Pancreas (tissue), 10 donors: ENCODE data around the gene SNRPA. TPM values are rescaled to one million over a fixed set of nuclear protein-coding genes. Genes with fewer than 3 reads are reported as not detected.
"Not testable (repeated sequence)": the region's sequence is repeated elsewhere in the genome, so short reads cannot be mapped to it uniquely, and the experiment has no call there.

Source experiments
- ATAC-seq, 4 donors: fragments of 200-7000 bp; cut with Tn5 transposase; one replicate each; pipeline versions ENCODE4 v1.8.0 to v1.9.1; 2020; ENCODE audit warnings: mild to moderate bottlenecking in 4 of 4, moderate library complexity in 4 of 4
- DNase-seq, 6 donors: peaks; one replicate each; pipeline ENCODE4 v3.0.0-alpha.2; 2020
- FAIRE-seq: peaks from 2 replicates; lab custom pipeline; 2012; peaks lifted over from hg19 to GRCh38; lab: Jason Lieb, UNC
- H3K27ac ChIP-seq, 4 donors: fragments of 200-600 bp; sonication (generic); 1 replicate in 3 of 4; 2 replicates in 1 of 4; pipeline versions ENCODE4 v1.5.0 to v1.8.0; 2020
- H3K27me3 ChIP-seq, 4 donors: fragments of 200-600 bp; one replicate each; pipeline ENCODE4 v1.8.0; 2021
- H3K36me3 ChIP-seq, 3 donors: fragments of 200-600 bp; sonication (generic) in 1 of 3; one replicate each; pipeline versions ENCODE4 v1.5.0 to v1.8.0; 2020 to 2021
- H3K4me1 ChIP-seq, 3 donors: fragments of 200-600 bp; one replicate each; pipeline ENCODE4 v1.8.0; 2021
- H3K4me3 ChIP-seq, 4 donors: fragments of 200-600 bp; sonication (generic) in 2 of 4; one replicate each; pipeline versions ENCODE4 v1.5.0 to v1.8.0; 2020 to 2021
- H3K9me3 ChIP-seq, 4 donors: fragments of 200-600 bp; one replicate each; pipeline ENCODE4 v1.8.0; 2021
- CTCF ChIP-seq, 4 donors: fragments of 200-600 bp; sonication (generic) in 3 of 4; IDR thresholded peaks; one replicate each; pipeline versions ENCODE4 v1.5.0 to v1.8.0; 2021; ENCODE audit warnings: antibody characterized with exemption in 4 of 4
- WGBS, 2 donors: extraction: QIAGEN DNeasy Blood & Tissue Kit; methylation state at CpG; one replicate each; pipeline ENCODE4 v1.1.7; 2013; 5-methylcytosine and 5-hydroxymethylcytosine counted together
- intact Hi-C, 3 donors: fragments of 100-400 bp; cut with DNase I; formaldehyde crosslinking; loops; one replicate each; pipeline versions ENCODE4 v1.11.1 to v1.14.2; 2022
- polyA plus RNA-seq, 2 donors: library from polyadenylated mRNA; stranded (reverse); fragments of 200-250 nt; gene quantifications; one replicate each; pipeline ENCODE4 v1.2.3, GENCODE V29; 2013
- total RNA-seq, 6 donors: library from RNA; stranded (reverse); fragmentation: NEBNext Ultra II Directional in 4 of 6; extraction: Animal tissue kit (Norgen Biotek cat#: 25700) in 4 of 6; gene quantifications; one replicate each; pipeline versions ENCODE4 v1.2.1 to v1.2.4, GENCODE V29; 2021 to 2023
- donor health status: healthy with polysubstance abuse.
- donor health status: DM: no; HTN: no; CAD: no; lungs with moderate emphysema.
- donor health status: DM: no; HTN: no; CAD: no.
- donor health status: control.
- donor health status: control.
- donor health status: Bipolar disorder and iron deficiency.
- donor health status: DM: yes; HTN: yes; CAD: no.
- donor health status: DM: no; HTN: no; CAD: no.
- donor health status: DM: no; HTN: no; CAD: no.
- donor health status: DM: yes; HTN: yes; CAD: no.

Gene SNRPA
- total and polyA plus RNA-seq, 8 donors = 18.9 to 33.0 (median 26.3) TPM

- FAIRE-seq (no peak), ATAC-seq (no peak), DNase-seq (no peak)
- no peak overlapping the region for H3K27ac ChIP-seq
- H3K4me3 ChIP-seq = no peak overlapping the region
- no peaks in the 10 kb centered on the region for H3K36me3 ChIP-seq
- H3K27me3 ChIP-seq = no peaks in the 10 kb centered on the region
- TF ChIP-seq CTCF (IDR thresholded peaks at IDR 0.05) = no peak
- no peaks in the 10 kb centered on the region for H3K9me3 ChIP-seq
- intact Hi-C loops = no loop called here
- 92 to 93% methylated on average over 14 of the region's 14 CpGs for WGBS, 2 donors
- peaks cover 0 to 5% (median 0%) of the 10 kb centered on the region in 3 donors for H3K4me1 ChIP-seq
These were observed 32.7 kb downstream of the SNRPA start for GRCh38 chr19:40783711-40784110.

GRCh38 chr19:40784146-40784545 lies 33.1 kb downstream of the SNRPA start:
- H3K36me3 ChIP-seq, H3K27ac ChIP-seq, ATAC-seq, DNase-seq, intact Hi-C loops, H3K4me3 ChIP-seq, H3K9me3 ChIP-seq, H3K27me3 ChIP-seq, FAIRE-seq, H3K4me1 ChIP-seq: not testable (repeated sequence)
- WGBS, 2 donors = 96 to 98% methylated on average over 2 of the region's 2 CpGs

- no peak for ATAC-seq
- Histone ChIP-seq H3K27me3 (no peaks in the 10 kb centered on the region), H3K27ac (no peak overlapping the region), H3K36me3 (no peaks in the 10 kb centered on the region), H3K9me3 (no peaks in the 10 kb centered on the region), H3K4me1 (no peaks in the 10 kb centered on the region), H3K4me3 (no peak overlapping the region)
- WGBS, 2 donors = 71 to 90% methylated on average over 1 of the region's 1 CpG
- no peak for DNase-seq
- intact Hi-C loops = no loop called here
- no peak for TF ChIP-seq CTCF (IDR thresholded peaks at IDR 0.05)
- no peak for FAIRE-seq
These were observed 34.5 kb downstream of the SNRPA start for GRCh38 chr19:40785526-40785925.

GRCh38 chr19:40786060-40787037 lies 35.3 kb downstream of the SNRPA start:
- WGBS, 2 donors = 91 to 96% methylated on average over 25 of the region's 25 CpGs
- TF ChIP-seq CTCF (IDR thresholded peaks at IDR 0.05) = no peak
- no peaks in the 10 kb centered on the region for H3K27me3 ChIP-seq
- no peak overlapping the region for H3K27ac ChIP-seq
- no peaks in the 10 kb centered on the region for H3K4me1 ChIP-seq
- DNase-seq (no peak), FAIRE-seq (no peak), ATAC-seq (no peak)
- intact Hi-C loops = no loop called here
- H3K9me3 ChIP-seq = no peaks in the 10 kb centered on the region
- H3K36me3 ChIP-seq = no peaks in the 10 kb centered on the region
- no peak overlapping the region for H3K4me3 ChIP-seq

- TF ChIP-seq CTCF (IDR thresholded peaks at IDR 0.05) = no peak
- no peak overlapping the region for H3K4me3 ChIP-seq
- H3K27ac ChIP-seq = no peak overlapping the region
- no peaks in the 10 kb centered on the region for H3K4me1 ChIP-seq
- DNase-seq (no peak), FAIRE-seq (no peak), ATAC-seq (no peak)
- H3K27me3 ChIP-seq = no peaks in the 10 kb centered on the region
- WGBS, 2 donors = 82 to 96% methylated on average over 7 of the region's 7 CpGs
- intact Hi-C loops = no loop called here
- H3K9me3 ChIP-seq = no peaks in the 10 kb centered on the region
- H3K36me3 ChIP-seq = no peaks in the 10 kb centered on the region
These were observed 40.3 kb downstream of the SNRPA start for GRCh38 chr19:40791349-40791748.
